SH-SY5Y (cell line): ENCODE results near the gene TSPEAR.

Experiments used
- GATA2 ChIP-seq: IDR thresholded peaks from 2 replicates; pipeline ENCODE4 v1.6.1; 2011; ENCODE audit warnings: mild to moderate bottlenecking, low read depth, low read length
- GATA3 ChIP-seq: IDR thresholded peaks from 2 replicates; pipeline ENCODE4 v1.6.1; 2011; ENCODE audit warnings: low read depth, mild to moderate bottlenecking, low read length, moderate library complexity

DNA sequence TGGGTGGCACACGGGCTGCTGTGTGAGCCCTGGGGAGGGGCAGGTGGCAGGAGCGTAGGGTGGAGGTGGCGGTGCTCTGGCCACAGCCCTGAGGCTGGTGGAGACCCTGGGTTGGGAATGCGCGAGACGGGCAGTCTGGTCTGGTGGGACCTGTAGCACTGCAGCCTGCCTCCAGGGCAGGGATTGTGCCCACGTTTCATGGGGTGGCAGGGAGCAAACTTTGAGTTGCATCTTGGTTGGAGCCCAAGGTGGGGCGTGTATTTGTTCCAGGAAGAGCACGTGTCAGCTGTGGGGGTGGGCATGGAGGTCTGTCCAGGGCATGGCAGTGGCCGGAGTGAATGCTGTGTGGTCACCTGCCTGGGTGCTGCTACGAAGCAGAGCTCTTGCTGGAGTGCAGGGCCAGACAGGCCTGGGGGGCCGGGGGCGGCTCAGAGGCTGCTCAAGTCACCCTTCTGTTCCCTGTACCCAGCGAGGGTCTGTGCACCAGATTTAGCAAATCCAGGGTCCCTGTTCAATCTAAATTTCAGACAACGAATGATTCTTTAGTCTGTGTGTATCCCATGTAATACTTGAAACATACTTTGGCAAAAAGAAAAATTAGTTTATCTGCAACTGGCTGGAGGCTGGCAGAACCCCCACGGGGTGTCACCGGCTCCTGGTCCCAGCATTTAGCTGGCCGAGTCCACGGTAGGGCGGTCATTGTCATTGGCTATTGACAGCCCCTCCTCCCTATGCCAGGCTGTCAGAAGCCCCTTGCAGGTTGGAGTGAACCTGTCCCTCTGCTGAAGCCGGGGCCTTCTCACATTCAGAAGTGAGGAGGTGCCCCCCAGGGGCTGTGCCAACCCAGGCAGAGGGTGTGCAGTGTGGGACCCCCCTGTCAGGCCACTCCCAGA, 198.6 kb downstream of the TSPEAR start:
- TF ChIP-seq GATA2 (no peak), GATA3 (no peak)
